GM19193 (cell line): ENCODE measurements around the gene ADAMTS1.

Source experiments
- POLR2A ChIP-seq: IDR thresholded peaks from 4 replicates; pipeline ENCODE4 v1.6.1; 2011; ENCODE audit not compliant: insufficient read depth, insufficient read length; ENCODE audit errors: extremely low read depth

Gene ADAMTS1

DNA sequence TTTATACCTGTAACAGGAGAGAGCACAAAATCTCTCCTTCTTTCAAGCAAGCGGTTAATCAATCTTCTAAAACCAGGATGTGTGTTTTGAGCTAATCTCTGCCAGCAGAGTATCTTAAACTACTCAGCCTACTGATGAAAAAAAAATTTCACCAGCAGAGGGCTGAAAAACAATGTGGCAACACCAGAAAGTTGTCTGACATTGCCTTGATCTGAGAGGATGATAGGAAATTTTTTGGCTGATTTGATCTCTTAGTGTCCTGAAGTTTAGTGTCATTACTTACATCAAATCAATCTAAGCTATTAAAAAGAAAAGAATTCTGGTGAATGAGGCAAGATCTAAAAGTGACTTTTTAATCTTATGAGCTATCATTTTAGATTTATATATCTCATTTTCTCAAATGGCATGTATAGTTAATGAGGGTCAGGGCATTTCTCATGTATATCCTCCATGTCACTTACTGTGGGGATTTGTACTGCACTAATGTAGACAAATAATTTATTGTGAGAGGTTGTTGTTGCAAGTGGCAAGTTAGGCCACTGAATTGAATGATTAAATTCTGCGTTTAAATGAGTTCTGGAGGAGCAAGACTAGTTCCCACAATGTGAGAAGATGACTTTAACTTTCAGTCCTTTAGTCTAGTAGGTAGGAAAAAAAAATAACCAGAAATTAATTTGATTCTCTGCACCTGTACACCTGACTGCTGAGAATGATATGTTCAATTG is 10.9 kb downstream of the ADAMTS1 start:
- TF ChIP-seq POLR2A, result no peak

DNA sequence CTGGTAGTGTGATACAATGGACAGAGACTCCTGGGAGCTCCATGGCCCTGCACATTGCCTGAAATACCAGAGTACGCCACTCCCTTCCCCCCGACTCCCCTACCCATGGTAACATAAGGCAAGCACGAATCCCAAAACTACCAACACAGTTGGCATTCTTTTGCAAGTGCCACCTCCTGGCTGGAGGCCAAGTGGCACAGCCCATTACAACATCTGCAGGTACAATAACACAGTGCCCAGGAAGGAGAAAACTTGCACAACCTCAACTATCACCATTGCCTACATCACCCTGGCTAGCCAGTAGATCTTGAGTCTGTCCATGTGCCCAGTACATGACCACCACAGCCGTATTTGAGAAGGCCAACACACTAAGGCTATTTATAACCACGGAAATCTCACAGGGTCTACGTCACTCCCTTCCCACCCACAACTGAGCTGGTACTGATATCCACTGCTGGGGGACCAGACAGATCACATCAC is 11.7 kb downstream of the ADAMTS1 start:
- no peak for TF ChIP-seq POLR2A

DNA sequence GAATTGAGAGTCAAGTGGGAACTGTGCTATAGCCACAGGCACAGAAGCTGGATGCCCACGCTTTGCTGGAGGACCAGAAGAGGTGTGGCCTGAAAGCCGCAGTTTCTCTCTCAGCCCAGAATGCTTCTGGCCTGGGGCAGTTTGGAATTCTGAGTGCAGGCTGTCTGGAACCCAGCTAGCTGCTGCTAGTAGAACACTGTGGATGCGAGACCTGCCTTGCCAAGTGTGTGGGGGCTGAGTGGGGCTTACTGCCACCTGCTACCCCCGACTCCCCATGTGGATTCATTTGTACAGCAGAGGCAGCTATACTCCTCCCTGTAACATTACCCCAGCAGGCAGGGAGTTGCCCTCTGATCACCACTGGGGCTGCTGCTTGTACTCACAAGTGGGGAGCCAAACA is 12.2 kb downstream of the ADAMTS1 start:
- TF ChIP-seq POLR2A, result no peak

DNA sequence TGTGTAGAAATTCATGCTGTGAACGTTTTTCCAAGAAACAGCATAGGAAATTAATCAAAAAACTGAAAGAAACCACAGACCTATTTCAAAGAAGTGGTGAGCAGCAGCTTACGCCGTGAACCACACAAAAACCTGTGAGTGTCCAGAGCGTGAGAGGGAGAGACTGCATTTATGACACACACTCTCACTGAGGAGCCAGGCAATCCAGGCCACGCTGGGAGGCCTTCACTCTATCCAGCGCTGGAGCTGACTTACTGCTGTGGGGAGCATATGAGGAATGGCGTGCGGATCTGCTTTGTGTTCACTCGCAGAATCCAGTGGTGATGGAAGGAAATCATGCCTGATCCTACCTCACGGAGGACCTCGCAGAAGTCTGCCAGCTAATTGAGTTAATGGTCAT is 12.7 kb downstream of the ADAMTS1 start:
- TF ChIP-seq POLR2A, result no peak

DNA sequence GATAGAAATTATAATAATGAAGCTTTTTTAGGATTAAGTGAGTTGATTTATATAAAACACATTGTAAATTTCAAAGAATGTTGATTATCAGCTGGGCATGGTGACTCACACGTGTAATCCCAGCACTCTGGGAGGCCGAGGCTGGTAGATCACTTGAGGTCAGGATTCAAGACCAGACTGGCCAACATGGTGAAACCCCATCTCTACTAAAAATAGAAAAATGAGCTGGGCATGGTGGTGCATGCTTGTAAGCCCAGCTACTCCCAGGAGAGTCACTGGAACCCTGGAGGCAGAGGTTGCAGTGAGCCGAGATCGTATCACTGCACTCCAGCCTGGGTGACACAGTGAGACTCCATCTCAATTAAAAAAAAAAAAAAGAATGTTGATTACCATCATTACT is 18.4 kb downstream of the ADAMTS1 start:
- no peak for TF ChIP-seq POLR2A

DNA sequence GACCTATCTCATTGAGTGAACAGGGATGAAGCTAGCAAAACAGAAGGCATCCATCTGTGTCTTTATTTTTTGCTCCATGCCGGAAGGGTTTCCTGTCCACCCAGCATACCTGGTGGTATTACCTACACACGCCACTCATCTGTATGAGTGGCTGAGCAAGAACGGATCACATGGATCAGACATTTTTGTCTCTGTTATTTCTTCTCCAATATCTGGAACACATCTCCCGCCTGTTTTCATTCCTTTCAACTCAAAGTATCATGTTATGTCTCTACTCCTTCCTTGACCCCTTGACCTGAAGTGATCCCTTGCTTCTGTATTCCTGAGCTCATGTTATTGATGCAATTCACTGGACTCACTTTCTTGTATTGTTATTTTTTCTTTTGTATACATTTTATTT is 24.7 kb downstream of the ADAMTS1 start:
- TF ChIP-seq POLR2A, result no peak

DNA sequence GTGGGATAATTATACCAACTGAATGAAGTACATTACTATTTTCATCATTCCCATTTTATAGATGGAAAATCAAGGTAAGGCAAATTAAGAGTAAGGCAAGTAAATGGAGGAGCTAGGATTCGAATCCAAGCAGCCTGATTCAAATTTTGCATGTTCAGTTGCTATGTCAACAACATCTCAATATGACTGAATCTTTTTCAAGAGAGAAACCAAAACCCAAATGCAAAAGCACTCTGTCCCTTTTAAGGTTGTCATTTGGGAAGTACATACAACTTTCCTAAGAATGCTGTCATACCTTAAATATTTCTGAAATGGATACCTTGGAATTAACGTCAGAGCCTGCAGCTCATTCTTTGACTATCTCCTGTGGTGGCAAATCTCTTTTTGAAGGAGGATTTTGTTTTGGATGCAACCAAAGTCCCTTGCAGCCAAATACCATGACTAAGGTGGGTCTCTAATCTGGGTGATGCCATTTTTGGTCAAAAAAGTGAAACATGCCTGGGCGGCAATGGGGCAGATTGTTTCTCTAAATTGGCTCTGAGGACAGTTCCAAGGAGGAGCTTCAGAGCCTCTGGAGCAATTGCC is 25.4 kb downstream of the ADAMTS1 start:
- no peak for TF ChIP-seq POLR2A

DNA sequence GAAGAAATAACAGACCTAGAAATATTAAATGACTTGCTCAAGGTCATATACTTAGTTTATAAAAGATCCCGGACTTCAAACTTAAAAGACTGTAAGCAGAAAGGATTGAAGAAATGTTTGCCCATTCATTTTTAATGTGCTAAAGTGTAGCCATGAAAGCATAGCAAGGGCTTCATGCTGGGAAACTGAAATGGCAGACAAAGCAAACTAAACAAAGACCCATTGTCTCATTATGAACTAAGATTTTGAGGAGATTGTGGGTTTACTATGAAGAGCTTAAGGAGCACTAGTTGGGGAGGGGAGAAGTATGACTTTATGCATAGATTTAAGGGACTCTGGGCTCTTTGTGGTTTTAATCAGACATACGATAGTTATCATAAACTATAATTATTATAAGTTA is 26.3 kb downstream of the ADAMTS1 start:
- no peak for TF ChIP-seq POLR2A

DNA sequence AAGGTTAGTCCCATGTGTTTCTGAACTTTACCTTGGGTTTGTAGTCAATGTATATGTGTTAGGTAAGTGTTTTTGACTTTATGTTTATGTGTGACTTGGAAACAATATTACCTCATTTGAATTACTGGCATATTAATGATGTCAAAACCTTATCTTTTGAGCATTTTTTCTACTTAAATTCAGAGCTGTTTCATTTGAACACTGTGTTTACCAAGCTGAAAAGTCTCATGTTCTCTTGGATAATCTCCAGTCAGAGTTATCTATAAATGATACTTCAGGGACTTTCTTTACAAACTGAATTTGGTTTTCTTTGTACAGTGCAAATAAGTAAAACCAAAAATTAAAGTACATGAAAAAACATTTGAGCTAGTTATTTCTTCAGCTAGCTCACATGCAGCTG is 30.0 kb downstream of the ADAMTS1 start:
- no peak for TF ChIP-seq POLR2A

DNA sequence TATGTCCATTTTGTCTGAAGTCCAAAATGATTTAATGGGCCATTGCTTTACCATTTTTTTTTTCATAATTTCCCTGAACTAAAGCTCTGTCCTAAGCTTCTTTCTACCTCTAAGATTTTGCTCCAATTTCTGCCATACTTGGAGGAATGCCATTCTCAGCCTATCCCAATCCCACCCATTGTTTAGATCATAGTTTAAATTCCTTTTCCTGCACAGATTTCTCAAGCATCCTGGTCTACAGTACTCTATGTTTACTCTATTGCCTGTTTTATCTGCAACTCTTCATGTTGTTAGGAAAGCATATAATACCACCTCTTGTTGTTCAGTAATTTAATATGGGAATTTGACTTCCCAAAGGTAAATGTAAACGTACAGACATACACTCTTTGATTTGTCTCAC is 30.8 kb downstream of the ADAMTS1 start:
- no peak for TF ChIP-seq POLR2A

DNA sequence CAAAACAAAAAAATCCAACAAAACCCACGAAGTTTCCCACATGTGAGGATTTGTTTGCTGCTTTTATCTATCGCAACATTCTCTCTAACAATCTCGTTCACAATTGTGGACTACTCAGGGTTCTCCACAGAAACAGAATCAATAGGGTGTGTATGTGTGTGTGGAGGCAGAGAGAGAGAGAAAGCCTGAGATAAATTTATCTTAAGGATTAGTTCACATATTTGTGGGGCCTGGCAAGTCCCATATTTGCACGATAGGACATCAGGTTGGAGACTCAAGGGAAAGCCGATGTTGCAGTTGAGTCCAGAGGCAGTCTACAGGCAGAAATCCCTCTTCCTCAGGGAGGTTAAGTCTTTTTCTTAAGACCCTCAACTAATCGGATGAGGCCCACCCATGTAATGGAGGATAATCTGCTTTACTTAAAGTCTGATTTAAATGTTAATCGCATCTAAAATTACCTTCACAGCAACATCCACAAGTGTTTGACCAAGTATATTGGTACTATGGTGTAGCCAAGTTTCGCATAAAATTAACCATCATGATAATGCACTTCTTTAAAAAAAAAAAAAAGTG is 31.7 kb downstream of the ADAMTS1 start:
- TF ChIP-seq POLR2A, result no peak

DNA sequence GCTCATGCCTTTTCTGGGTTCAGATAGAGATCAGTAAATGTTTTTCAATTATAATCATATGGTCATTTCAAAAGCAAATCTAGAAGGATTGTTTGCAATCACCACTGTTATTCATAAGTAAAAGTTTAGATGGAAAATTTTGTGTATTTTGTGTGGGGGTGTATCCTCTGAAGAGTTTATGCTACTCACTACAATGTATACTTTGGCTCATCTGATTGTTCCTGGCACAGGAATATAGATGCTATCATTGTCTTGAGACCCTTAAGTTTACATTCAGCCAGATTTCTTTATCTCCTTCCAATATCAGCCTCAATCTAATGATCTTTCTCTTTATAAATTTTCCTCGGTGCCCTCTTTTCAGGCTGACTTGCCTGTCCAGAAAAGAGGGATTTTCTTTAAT is 33.0 kb downstream of the ADAMTS1 start:
- TF ChIP-seq POLR2A, result no peak

DNA sequence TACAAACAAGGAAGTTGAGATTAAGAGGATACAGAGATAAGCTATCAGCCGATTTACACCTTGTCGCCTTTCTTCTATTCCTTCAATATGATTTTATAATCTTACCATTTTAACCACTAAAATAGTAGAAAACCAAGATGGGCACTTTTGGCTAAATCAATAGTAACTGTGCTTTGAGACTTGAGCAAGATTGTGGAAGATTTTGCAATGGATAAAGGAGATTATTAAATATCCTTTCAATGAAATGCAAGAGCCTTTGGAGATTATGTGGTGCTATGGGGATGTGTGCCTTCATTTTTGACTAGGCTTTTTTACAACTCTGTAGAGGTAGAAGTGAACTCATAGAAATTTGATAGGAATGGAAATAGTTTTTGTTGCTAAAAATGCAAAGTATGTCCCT is 33.7 kb downstream of the ADAMTS1 start:
- TF ChIP-seq POLR2A, result no peak

DNA sequence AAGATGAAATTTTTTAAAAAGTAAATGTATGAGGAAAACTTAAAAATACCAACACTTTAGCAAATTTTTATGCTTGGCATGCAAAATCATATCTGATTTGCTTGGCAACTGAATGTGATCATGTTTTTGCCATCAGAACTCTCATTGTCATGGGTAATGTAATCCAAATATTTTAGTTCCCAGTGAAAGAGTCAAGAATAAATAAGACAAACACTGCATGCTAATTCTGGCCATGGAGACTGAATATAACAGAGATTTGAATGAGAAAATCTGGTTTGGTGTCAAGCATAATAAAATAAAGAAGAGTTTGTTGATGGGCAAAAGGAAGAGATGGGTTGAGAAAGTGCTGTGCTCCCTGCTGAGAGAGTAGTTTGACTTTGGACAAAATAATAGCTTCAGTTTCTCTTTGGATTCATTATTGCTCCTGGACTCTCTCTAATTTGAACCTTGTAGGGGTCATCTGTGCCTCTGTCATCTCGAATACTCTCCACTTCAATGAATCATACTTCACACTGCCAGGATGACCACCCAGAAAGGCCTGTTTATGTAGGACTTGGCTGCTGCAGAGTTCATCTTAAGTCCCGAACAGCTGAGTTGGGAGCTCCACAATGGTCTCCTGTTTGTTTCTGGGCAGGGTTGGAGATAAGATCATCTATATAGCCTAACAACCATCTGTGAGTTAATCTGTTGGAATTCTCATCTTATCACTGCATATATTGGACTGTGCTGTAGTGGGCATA is 34.4 kb downstream of the ADAMTS1 start:
- TF ChIP-seq POLR2A, result no peak

DNA sequence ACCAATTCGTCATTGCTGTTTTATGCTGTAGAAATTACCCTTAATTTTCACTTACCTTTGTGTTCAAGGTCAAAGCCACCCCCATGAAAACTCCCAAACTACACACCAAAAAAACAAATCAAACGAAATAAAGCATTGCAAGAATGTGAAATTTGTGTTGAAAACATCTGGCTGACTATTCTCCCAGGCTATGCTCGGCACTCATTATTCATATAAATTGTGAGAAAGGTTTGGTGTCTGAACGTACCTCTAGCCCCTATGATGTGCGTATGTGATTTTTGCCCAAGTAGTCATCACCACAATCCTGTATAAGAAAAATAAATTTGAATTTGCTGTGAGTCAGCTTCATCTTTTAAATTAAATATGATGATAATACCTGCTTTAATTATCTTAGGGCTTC is 34.9 kb downstream of the ADAMTS1 start:
- TF ChIP-seq POLR2A, result no peak

DNA sequence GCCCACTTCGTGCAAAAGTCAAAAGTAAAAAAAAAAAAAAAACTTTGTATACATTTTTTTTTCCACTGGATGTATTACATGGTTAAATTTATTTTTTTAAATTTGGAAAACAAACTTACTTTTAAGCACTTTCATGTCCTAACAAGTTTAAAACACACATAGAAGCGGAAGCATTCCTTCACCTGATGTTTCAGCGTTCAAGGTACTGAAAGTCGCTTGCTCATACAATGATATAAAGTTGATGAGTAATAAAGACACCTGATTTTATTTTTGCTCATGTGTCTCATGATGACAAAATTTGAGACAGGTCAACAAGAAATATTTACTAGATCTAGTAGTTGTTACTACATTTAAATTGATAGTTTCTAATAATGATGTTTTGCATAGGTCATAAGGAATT is 35.5 kb downstream of the ADAMTS1 start:
- TF ChIP-seq POLR2A, result no peak

DNA sequence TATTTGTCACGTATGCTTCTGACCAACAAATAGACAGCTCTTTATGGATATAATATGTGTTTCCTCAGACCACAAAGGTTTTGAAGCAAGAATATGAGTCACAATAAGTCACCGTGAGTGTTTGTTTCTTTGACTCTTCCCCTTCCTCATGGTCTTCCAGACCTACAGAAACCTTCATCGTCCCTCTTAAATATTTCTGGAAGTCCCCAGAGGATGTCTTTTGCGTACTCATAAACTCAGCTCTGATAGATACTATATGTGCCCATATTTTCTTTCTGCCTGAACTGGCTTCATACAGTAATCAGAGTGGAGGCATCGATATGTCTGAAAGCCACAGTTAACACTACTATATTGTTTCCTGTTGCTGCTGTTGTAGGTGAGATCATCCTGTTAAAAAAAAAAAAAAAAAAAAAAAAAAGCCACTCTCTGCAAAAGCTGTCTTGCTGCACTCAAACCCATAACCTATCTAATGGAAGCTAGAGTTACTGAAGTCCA is 38.4 kb downstream of the ADAMTS1 start:
- TF ChIP-seq POLR2A, result no peak
